ENCODE measurements around the gene GP9.
A peak's percentile ranks its signal among the peaks of the same experiment; 100 is the strongest.
"Not testable (repeated sequence)": the region's sequence is repeated elsewhere in the genome, so short reads cannot be mapped to it uniquely, and the experiment has no call there.

The GP9 gene

GRCh38 chr3:129052675-129053074 is 7.9 kb upstream of the GP9 start:
- DNase-seq: no peak

- no peak for DNase-seq
Observed at GRCh38 chr3:129054605-129055104, 5.9 kb upstream of the GP9 start.

- no peak for DNase-seq
Observed at GRCh38 chr3:129056451-129057173, 4.0 kb upstream of the GP9 start.

GRCh38 chr3:129057249-129057648 is 3.3 kb upstream of the GP9 start:
- DNase-seq: no peak

- DNase-seq: no peak
Observed at GRCh38 chr3:129058441-129059200, 2.0 kb upstream of the GP9 start.

- no peak for DNase-seq
Observed at GRCh38 chr3:129059311-129059958, 1.1 kb upstream of the GP9 start.

- DNase-seq: no peak
Observed at GRCh38 chr3:129061023-129061887, 676 bp downstream of the GP9 start.

GRCh38 chr3:129061888-129062834 is 1.6 kb downstream of the GP9 start:
- DNase-seq: no peak

- no peak for DNase-seq
Observed at GRCh38 chr3:129063091-129063640, 2.6 kb downstream of the GP9 start.

GRCh38 chr3:129063841-129064482 is 3.4 kb downstream of the GP9 start:
- no peak for DNase-seq

GRCh38 chr3:129065016-129065719 is 4.6 kb downstream of the GP9 start:
- DNase-seq: no peak

GRCh38 chr3:129065720-129066073 is 5.1 kb downstream of the GP9 start:
- DNase-seq: no peak

GRCh38 chr3:129067719-129068118 is 7.1 kb downstream of the GP9 start:
- peak in 1 of 2 donors; percentile 8 for DNase-seq

- DNase-seq: peak in 1 of 2 donors; percentile 26
Observed at GRCh38 chr3:129068291-129068886, 7.8 kb downstream of the GP9 start.

- DNase-seq: not testable (repeated sequence)
Observed at GRCh38 chr3:129069313-129070085, 8.9 kb downstream of the GP9 start.

GRCh38 chr3:129070086-129070885 is 9.7 kb downstream of the GP9 start:
- DNase-seq: no peak

- no peak for DNase-seq
Observed at GRCh38 chr3:129077222-129077621, 16.6 kb downstream of the GP9 start.

GRCh38 chr3:129078510-129078909 is 17.9 kb downstream of the GP9 start:
- DNase-seq: no peak
